Stimulated activated naive CD8-positive, alpha-beta T cell treated with anti-CD3 and anti-CD28 coated beads, Interleukin-15, Interleukin-2, amounts not matched to agents 100 U/mL and 50 U/mL, for 24 hours (primary cell): Measurements from ENCODE around the gene CPLX1.

ENCODE experiments used
- ATAC-seq: fragments of 150-1000 bp; cut with Tn5 transposase; one replicate; pipeline ENCODE4 v1.10.0; 2021
- DNase-seq: peaks from one replicate; pipeline ENCODE4 v3.0.0; 2021

CPLX1 gene

DNA sequence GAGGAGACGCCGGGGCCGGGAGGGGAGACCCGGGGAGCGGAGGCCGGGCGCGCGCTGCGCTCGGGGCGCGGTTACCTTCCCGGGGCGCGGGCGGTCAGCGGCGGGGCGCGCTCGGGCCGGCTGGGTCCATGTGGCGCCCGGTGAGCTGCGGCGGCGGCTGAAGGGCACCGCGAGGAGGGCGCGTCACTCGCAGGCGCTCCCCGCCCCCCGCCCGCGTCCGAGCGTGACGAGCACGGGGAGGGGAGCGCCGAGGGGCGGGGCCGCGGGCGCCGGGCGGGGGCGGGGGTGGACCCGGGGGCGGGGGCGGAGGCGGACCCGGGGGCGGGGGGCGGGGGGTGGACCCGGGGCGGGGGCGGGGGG lies at the start of gene CPLX1:
Gene CPLX1 (minus strand): TSS at position 159 of the 360 bp plus-strand sequence. CDS start 1,607 bp downstream, outside the sequence.
- no peak for ATAC-seq
- DNase-seq = no peak

DNA sequence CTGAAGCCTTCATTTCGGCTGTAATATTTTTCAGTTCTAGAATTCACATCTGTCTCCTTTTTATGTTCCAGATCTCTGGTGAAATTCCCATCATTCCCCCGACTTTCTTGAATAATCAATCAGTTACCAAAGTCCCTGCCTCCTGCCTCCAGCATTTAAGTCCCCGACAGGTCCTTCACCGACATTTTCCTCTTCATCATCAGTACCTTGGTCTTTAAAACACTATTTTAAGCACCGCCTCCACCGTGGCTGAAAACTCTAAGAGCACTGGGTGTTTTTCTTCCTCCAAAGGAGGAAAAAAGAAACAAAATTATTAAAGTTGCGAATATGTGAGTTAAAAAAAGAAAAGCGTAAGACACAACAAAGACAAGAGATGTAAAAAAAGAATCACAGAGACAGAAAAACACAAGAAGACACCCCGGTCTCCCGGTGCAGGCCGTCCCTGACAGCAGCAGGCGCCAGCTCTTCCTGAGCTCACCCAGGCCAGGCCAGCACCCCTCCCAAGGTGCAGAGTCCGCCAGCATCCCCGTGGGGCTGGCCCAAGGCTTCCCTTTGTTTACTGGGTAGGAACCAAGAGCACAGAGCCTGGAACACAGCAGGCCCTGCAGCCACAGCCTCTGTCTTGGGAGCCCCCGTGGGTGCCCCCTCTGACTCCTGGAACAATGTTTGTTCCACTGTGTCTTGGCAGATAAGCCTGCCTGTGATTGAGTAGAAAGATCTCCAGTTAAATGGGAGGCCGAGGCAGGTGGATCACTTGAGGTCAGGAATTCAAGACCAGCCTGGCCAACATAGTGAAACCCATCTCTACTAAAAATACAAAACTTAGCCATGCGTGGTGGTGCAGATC lies 49.3 kb upstream of the CPLX1 start:
- DNase-seq (no peak), ATAC-seq (no peak)

DNA sequence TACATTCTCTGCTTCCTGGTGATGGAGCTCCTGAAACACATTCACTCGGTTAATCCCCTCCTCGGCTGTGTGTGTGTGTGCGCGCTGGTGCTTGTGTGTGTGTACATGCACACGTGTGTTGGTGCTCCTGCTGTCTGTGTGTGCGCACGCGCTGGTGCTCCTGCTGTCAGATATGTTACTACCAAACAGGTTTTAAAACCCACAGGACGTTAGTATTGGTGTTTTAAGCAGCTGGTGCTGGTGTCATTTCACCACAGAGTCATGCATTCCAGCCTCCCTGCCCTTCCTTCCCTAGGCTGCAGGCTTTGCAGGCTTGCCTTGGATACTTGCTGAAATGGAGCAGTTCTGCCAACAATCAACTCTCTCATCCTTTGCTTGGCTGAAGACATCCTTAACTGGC lies 48.1 kb upstream of the CPLX1 start:
- DNase-seq (no peak), ATAC-seq (no peak)

DNA sequence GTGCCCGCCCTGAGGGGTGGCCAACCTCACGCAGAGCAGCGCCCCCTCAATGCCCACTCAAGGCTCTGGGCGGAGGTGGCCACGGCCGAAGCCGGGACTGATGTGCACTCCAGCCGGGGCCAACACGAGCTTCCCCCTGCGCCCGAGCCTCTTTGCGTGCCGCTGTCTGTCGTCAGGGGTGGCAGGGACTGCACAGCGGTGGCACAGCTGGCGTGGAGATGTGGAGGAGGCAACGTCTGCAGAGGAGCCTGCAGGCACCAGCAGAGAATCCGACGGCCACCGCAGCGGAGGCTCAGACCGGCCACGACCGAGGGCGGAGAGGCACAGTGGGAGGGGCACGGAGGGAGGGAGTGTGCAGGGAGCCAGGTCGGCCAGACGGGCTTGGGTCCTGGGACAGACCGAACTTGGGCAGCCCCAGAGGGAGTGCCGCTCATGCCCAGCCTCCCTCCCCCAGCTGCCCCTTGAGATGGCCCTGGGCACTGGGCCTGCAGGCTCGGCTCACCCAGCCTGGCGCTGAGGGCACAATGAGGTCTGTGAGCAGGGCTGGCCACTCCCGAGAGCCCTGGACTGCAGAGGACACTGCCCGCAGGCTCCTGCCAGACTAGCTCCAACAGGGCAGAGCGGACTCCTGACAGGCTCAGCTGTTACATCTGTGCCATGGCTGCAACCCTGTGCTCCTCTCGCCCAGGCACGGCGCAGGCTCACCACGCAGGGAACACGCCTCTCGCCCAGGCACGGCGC lies 46.5 kb upstream of the CPLX1 start:
- DNase-seq (no peak), ATAC-seq (no peak)

DNA sequence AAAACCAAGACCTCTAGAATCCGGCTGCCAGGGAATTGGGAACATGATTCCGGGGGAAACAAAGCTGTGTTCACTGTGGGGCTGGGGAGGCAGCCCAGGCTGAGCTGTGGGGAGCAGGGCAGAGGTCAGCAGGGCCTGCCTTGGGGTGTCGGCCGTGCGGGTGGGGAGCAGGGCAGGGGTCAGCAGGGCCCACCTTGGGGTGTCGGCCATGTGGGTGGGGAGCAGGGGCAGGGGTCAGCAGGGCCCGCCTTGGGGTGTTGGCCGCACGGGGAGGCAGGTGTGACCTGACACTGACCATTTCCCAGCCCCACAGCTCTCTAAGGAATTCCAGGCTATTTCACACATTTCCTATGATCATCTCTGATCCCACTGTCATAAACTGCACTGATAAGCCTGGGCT lies 45.6 kb upstream of the CPLX1 start:
- DNase-seq (no peak), ATAC-seq (no peak)

DNA sequence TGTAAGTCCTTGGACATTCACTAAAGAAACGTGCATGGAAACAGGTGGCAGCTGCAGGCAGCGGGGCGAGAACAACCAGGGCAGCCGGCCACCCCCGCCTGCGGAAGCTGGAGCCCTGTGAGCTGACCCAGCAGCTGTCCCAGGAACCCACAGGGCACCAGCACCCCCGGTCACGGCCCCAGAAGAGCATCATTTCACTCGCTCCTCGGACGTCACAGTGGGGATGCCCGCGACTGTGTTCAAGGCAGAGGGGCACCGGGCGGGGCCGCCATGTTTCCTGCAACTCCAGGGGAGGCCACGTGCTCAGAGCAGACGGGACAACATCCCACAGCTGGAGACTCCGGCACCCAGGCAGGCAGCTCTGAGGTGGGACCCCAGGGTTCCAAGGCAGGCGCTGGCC lies 45.0 kb upstream of the CPLX1 start:
- no peak for DNase-seq
- ATAC-seq = no peak

DNA sequence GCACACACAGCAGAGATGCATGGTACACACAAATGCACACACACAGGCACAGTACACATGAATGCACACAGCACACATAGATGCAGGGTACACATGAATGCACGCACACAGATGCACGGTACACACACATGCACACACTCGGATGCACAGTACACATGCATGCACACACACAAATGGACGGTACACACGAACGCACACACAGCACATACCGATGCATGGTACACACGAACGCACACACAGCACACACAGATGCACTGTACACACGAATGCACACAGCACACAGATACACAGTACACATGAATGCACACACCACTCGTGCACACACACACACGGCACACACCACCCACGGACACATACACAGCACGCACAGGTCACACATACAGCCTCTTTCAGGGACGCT lies 43.8 kb upstream of the CPLX1 start:
- DNase-seq = no peak
- no peak for ATAC-seq

DNA sequence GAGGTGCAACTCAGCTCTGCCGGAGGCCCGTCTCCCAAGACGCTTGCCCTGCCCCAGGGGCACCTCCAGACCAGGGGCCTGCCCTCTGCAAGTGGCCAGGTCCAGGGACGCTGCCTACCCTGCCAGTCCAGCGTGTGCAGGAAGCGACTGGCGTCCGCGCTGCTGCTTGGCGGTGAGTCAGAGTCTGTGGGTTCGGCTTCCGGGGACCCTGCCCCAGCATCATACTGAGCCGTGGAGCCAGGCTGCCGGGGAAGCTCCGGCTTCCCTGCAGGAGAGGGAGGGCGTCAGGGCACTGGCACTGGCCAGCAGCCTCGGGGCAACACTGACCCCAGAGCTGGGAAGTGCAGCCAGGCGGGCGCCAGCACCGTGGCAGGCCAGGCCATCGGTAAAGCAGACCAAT lies 42.5 kb upstream of the CPLX1 start:
- DNase-seq = no peak

DNA sequence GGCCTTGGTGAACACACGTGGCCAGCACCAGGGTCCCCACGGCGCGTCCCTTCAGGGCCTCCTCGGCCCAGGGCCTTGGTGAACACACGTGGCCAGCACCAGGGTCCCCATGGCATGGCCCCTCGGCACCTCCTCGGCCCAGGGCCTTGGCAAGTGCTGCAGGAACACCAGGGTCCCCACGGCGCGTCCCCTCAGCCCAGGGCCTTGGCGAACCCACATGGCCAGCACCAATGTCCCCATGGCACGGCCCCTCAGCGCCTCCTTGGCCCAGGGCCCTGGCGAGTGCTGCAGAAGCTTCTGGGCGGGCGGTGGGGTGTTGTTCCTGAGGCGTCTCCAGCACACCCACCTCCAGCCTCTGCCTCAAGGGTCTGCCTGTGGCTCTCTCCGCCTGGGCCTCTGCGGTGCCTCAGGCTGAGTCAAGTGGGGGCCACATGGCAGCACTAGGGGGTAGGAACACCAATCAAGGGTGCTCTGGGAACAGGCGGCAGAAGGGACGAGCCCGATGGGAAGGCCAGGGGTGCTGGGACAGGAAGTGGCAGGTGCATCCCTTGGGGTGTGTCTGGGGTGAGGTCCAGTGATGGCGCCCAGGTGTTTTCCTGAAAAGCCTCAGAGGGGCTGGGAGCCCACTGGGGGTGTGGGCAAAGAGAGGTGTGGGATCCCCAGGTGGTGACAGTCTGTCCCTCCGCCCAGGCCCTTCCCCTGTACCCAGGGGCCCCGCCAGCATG lies 41.8 kb upstream of the CPLX1 start:
- ATAC-seq (no peak), DNase-seq (no peak)

More for the DNA sequence above, 42.5 kb upstream of the CPLX1 start:
- no peak for ATAC-seq

DNA sequence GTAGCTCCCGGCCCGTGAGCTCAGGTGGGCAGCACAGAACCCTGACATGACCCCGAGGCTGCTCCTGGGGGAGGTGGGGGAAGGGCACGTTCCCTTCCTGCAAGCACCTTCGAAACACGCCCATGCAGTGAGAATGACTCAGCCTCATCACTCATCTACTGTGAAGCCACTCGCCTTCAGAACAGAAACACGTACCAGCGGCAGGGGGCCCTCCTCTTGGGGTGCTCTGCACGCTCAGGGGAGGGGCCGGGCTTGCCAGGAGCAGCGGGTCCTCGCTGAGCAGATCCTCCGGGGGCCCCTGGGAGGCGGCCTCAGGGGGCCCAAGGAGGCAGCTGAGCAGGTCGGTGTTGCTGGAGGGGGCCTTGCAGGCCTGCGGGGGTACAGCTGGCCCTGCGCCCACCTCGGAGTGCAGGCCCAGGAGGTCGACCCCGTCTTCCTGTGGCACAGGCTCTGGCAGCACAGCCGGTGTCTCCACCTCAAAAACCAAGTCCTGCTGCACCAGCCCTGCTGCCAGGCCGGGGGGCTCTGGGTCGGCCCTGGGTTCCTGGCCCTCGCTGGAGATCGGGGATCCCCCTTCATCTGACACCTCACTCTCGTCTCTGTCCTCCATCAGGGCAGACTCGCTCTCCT lies 40.9 kb upstream of the CPLX1 start:
- no peak for DNase-seq
- ATAC-seq = no peak

DNA sequence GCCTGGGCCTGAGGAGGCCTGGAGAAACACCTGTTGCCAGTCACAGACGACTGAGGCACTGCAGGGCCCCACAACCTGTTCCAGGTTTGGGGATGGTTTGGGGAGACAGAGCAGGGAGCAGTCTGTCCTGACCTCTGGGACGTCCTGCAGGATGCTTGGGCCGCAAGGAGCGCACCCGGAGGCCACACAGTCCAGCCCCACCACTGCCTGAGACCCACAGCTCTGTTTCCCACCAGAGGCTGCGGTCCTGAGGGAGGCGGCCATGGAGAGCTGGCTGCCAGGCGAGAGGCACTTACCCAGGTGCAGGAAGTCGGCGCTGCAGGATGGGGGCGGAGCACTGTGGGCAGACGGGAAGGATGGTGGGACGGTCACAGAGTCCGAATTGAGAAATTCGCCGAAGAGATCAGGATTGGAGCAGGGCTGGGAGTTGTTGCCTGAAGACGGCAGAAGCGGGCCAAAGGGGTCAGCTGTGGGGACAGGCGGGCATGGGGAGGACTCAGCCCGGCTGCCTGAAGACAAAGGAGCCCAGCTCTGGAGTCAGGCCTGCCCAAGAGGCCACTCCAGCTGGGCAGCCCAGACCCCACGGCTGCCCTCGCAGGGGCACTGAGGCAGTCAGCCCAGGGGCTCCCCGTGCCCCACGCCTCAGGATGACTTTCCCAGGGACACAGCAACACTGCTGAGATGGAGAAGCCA lies 40.3 kb upstream of the CPLX1 start:
- ATAC-seq (no peak), DNase-seq (no peak)

DNA sequence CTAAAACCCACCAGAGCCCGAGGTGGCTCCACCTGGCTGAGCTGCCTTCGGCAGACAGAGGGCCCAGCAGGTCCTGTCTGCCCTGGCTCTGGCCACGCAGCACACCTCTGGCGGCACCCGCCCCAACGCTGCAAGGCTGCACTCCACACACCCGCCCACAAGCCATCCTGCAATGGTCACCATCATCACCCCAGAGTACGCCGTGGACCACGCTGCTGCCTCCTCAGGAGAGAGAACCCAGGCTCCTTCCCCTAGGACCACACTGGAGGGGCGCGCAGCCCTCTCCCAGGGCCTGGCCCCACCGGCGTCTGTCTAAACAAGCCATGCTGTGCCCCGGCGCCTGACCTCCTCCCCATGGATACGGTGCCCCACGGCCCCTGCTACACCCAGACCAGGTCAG lies 39.6 kb upstream of the CPLX1 start:
- ATAC-seq (no peak), DNase-seq (no peak)

DNA sequence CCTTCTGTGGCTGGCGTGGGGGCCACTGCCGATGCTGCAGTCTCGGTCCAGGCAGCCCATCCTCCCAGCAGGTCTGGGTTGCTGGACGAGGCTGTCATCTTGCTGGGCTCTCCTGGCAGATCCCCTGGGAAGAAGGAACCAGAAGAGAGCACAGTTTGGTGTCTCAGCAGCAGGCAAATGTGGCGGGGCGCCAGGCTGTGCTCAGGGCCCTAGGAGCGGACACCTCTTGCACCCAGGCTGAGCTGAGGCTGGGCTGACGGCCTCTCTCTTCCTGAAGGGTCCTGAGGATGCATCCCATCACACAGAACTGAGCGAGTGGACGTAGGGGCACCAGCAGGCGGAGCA lies 39.2 kb upstream of the CPLX1 start:
- DNase-seq = no peak
- no peak for ATAC-seq

DNA sequence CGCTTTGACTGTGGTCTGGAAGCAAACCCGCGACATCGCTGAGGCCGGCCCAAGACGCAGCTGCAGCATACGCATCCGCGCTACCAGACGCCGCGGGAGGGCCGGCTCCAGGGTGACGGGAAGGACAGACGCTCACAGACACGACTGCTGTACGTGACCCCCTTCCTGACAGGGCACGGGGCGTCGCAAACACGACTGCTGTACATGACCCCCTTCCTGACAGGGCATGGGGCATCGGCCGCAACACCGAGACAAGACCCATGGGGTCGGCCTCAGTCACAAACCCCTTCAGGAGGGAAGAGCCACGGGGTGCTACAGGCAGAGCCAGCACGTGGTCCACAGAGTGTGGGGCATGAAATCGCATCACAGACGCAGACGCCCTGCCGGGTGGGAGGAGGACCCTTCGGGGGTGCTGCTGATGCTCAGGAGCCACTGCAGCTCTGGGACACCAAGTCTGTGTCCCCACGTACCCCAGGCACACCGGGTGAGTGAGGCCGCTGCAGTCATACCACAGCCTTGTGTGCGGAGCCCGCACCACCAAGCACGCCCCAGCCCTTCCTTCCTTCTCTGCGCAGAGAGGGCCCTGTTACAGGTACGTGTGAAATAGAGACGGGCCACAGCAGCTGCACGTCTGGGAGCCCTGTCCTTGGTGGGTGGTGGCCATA lies 38.7 kb upstream of the CPLX1 start:
- DNase-seq (no peak), ATAC-seq (no peak)

DNA sequence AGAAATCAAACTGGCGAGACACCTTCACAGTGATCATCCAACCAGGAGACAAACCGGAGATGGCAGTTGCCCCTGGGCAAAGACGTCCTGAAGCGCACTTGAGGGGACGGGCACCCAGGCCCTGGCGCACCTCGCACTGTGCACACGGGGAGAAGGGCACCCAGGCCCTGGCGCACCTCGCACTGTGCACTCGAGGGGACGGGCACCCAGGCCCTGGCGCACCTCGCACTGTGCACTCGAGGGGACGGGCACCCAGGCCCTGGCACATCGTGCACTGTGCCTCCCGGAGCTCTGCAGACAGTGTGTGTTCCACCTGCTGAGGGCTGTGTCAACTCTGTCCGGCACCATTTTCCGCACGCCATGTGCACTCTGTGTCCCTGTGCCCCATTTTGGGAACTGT lies 34.6 kb upstream of the CPLX1 start:
- no peak for DNase-seq
- no peak for ATAC-seq

DNA sequence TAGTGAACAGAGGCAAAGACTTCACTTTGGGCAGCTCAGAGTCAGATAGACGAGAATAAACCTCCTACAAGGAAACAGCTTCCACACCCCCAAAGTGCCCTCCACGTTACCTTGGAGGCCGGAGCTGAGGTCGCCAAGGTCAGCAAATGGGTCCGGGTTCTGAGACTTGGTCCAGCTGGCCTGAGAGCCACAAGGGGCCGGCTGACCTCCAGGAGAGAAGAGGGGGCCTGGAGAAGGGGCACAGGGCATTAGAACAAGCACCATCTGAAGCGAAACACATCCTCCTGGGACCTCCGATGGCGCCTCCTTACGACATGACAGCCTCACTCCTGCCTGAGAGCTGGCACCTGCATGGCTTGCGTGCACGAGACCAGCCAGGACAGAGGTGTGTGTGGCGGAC lies 33.6 kb upstream of the CPLX1 start:
- no peak for DNase-seq
- no peak for ATAC-seq

DNA sequence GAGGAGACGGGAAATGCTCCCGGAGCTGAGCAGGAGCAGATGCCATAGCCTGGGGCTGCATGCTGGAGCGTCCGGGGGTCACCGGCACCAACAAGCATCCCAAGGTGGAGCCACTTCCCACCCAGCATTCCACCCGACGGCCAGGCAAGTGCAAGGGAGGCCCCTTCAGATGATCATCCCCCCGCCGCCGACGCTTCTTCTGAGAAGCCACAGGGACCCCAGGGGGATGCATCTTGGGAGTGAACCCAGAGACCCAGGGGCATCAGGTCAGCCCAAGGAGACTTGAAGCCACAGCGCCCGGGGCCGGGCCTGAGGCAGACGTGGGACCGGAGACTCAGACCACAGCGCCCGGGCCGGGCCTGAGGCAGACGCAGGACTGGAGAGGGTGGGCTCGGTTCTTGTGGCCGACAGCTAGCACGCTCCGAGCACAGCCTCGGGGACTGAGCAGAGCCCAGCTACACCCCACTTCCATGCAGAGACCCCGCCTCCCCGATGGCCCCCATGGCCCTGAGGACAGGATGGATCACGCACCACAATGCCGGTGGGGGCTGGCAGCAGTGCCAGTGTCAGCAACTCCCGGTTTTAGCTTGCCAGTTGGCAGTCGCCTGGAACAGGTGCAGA lies 33.0 kb upstream of the CPLX1 start:
- DNase-seq (no peak), ATAC-seq (no peak)

DNA sequence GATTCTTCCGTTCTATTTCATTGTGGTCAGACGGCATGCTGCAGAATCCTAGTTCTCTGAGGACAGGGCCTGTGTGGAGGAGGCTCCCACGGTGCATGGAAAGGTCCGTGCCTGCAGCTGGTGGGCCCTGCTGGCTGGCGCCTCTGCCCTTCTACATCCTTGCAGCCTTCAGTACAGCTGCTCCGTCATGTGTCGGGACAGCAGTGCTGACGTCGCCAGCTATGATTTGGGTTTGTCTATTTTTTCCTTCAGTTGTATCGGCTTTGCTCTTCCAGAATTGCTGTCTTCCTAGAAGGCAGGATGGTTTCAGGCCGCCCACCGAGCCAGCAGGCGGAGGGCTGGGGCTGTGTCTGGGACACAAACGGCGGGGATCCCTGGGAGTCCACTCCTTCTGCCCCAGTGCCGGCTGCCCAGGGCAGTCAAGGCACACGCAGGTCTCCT lies 32.1 kb upstream of the CPLX1 start:
- DNase-seq (no peak), ATAC-seq (no peak)

DNA sequence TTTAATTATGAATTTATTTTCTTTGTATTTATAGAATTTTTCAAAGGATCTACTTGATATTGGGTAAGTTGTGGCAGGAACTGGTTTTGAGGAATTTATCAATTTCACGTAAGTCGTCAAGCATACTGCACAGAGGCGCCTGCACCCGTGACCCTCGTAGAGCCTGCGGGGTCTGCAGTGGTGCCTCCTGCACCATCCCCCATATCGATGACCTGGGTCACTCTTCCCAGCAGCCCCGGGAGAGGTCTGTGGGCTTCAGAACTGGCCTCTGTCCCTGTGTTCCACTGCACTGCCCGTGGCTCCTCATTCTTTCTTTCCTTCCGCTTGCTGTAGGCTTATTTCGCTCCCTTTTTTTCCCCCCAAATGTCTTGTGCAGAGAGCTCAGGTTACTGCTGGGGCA lies 31.5 kb upstream of the CPLX1 start:
- DNase-seq (no peak), ATAC-seq (no peak)

DNA sequence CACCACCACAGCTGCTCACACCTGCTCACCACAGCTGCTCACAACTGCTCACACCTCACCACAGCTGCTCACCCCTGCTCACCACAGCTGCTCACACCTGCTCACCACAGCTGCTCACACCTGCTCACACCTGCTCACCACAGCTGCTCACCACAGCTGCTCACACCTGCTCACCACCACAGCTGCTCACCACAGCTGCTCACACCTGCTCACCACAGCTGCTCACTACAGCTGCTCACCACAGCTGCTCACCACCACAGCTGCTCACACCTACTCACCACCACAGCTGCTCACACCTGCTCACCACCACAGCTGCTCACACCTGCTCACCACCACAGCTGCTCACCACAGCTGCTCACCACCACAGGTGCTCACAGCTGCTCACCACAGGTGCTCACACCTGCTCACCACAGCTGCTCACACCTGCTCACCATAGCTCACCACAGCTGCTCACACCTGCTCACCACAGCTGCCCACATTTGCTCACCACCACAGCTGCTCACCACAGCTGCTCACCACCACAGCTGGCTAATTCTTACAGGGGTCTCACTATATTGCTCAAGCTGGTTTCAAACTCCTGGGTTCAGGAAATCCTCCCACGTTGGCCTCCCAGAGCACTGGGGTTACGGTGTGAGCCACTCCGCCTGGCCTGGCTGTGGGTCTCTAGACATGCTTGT lies 30.4 kb upstream of the CPLX1 start:
- no peak for ATAC-seq

DNA sequence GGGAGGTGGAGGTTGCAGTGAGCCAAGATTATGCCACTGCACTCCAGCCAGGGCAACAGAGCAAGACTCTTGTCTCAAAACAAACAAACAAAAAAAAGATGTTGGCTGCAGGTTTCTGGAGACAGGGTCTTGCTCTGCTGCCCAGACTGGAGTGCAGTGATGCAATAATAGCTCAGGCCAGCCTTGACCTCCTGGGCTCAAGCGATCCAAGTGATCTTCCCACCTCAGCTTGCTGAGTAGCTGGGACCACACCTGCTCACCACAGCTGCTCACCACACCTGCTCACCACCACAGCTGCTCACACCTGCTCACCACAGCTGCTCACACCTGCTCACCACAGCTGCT lies 29.9 kb upstream of the CPLX1 start:
- DNase-seq (no peak), ATAC-seq (no peak)

More for the DNA sequence above, 30.4 kb upstream of the CPLX1 start:
- DNase-seq = no peak
